HG02610 (cell line): Measurements from ENCODE around the gene FBLN1.
"Not testable (repeated sequence)": the region's sequence is repeated elsewhere in the genome, so short reads cannot be mapped to it uniquely, and the experiment has no call there.

Source experiments
- ATAC-seq: cut with Tn5 transposase; IDR thresholded peaks from one replicate; pipeline ENCODE4 v1.9.1; 2021; ENCODE audit warnings: mild to moderate bottlenecking, moderate library complexity; ENCODE audit not compliant: unreplicated experiment

Gene FBLN1

GRCh38 chr22:45502215-45503049, at the start of gene FBLN1:
Gene FBLN1, plus strand, starts transcription at chr22:45502883. Its CDS starts 103 bp downstream, at chr22:45502986.
- no peak for ATAC-seq

- ATAC-seq: no peak
Observed at GRCh38 chr22:45453764-45454163, 48.9 kb upstream of the FBLN1 start.

- no peak for ATAC-seq
Observed at GRCh38 chr22:45454275-45454674, 48.4 kb upstream of the FBLN1 start.

- no peak for ATAC-seq
Observed at GRCh38 chr22:45455212-45455611, 47.5 kb upstream of the FBLN1 start.

- ATAC-seq: no peak
Observed at GRCh38 chr22:45455621-45456020, 47.1 kb upstream of the FBLN1 start.

- ATAC-seq: no peak
Observed at GRCh38 chr22:45456811-45457210, 45.9 kb upstream of the FBLN1 start.

GRCh38 chr22:45458532-45458931, 44.2 kb upstream of the FBLN1 start:
- no peak for ATAC-seq

- ATAC-seq: no peak
Observed at GRCh38 chr22:45459235-45459634, 43.4 kb upstream of the FBLN1 start.

GRCh38 chr22:45460288-45461109, 42.2 kb upstream of the FBLN1 start:
- ATAC-seq: no peak

- ATAC-seq: no peak
Observed at GRCh38 chr22:45462034-45462655, 40.5 kb upstream of the FBLN1 start.

- ATAC-seq: not testable (repeated sequence)
Observed at GRCh38 chr22:45463691-45464090, 39.0 kb upstream of the FBLN1 start.

- ATAC-seq: no peak
Observed at GRCh38 chr22:45465633-45466032, 37.0 kb upstream of the FBLN1 start.

- no peak for ATAC-seq
Observed at GRCh38 chr22:45468872-45469271, 33.8 kb upstream of the FBLN1 start.

GRCh38 chr22:45469281-45470073, 33.2 kb upstream of the FBLN1 start:
- ATAC-seq: no peak

GRCh38 chr22:45470871-45471270, 31.8 kb upstream of the FBLN1 start:
- ATAC-seq: no peak

- ATAC-seq: no peak
Observed at GRCh38 chr22:45472426-45472825, 30.3 kb upstream of the FBLN1 start.

GRCh38 chr22:45473626-45474237, 29.0 kb upstream of the FBLN1 start:
- ATAC-seq: no peak

- no peak for ATAC-seq
Observed at GRCh38 chr22:45475063-45475747, 27.5 kb upstream of the FBLN1 start.

GRCh38 chr22:45475851-45476514, 26.7 kb upstream of the FBLN1 start:
- no peak for ATAC-seq
